Neural cell (in vitro differentiated cells): ENCODE data around the gene USP36. TPM values are rescaled to one million over a fixed set of nuclear protein-coding genes. Genes with fewer than 3 reads are reported as not detected.

Experiments
- H2AFZ ChIP-seq: fragments of 200-600, 300-800 bp; sonication (generic), shearing (Covaris generic); 2 replicates; pipeline ENCODE4 v1.6.0; 2014; ENCODE audit warnings: low read depth, mild to moderate bottlenecking, antibody characterized with exemption, low read length, moderate library complexity
- H3F3A ChIP-seq: fragments of 200-600 bp; shearing (Covaris generic); 2 replicates; pipeline ENCODE4 v1.6.1; 2016; ENCODE audit warnings: mild to moderate bottlenecking, moderate library complexity, mixed read lengths, antibody characterized with exemption, low read length; ENCODE audit not compliant: insufficient read depth, poor library complexity, severe bottlenecking
- H3K27ac ChIP-seq: fragments of 200-600, 300-800 bp; sonication (generic), shearing (Covaris generic); 2 replicates; pipeline ENCODE4 v1.5.1; 2014; ENCODE audit warnings: mild to moderate bottlenecking, low read length, moderate library complexity
- H3K27me3 ChIP-seq: fragments of 300-800, 200-600 bp; sonication (generic), shearing (Covaris generic); 2 replicates; pipeline ENCODE4 v1.6.0; 2014; ENCODE audit warnings: mild to moderate bottlenecking, low read depth, low read length, moderate library complexity; ENCODE audit not compliant: insufficient read depth
- H3K36me3 ChIP-seq: fragments of 300-800, 200-600 bp; sonication (generic), shearing (Covaris generic); 2 replicates; pipeline ENCODE4 v1.5.1; 2014; ENCODE audit warnings: mild to moderate bottlenecking, antibody characterized with exemption, low read length, moderate library complexity; ENCODE audit not compliant: insufficient read depth
- H3K4me2 ChIP-seq: fragments of 300-800, 200-600 bp; sonication (generic), shearing (Covaris generic); 2 replicates; pipeline ENCODE4 v1.6.0; 2014; ENCODE audit warnings: mild to moderate bottlenecking, low read length
- H3K4me3 ChIP-seq: fragments of 300-800, 200-600 bp; sonication (generic), shearing (Covaris generic); 2 replicates; pipeline ENCODE4 v1.5.1; 2014; ENCODE audit warnings: mild to moderate bottlenecking, low read length, moderate library complexity
- H3K79me2 ChIP-seq: fragments of 200-600 bp; shearing (Covaris generic); replicated peaks from 2 replicates; pipeline ENCODE4 v1.6.0; 2014; ENCODE audit warnings: mild to moderate bottlenecking, low read length, moderate library complexity; ENCODE audit not compliant: insufficient read depth
- H3K9ac ChIP-seq: fragments of 300-800, 200-600 bp; sonication (generic), shearing (Covaris generic); 2 replicates; pipeline ENCODE4 v1.6.1; 2016; ENCODE audit warnings: mild to moderate bottlenecking, low read length, mixed read lengths
- H3K9me2 ChIP-seq: fragments of 200-600 bp; shearing (Covaris generic); 2 replicates; pipeline ENCODE4 v1.6.1; 2016; ENCODE audit warnings: mild to moderate bottlenecking, low read length, mixed read lengths; ENCODE audit not compliant: insufficient read depth
- H3K9me3 ChIP-seq: fragments of 200-600, 300-800 bp; sonication (generic), shearing (Covaris generic); 2 replicates; pipeline ENCODE4 v1.6.1; 2016; ENCODE audit warnings: mild to moderate bottlenecking, mixed run types, low read length, moderate library complexity, mixed read lengths
- H4K20me1 ChIP-seq: fragments of 200-600 bp; shearing (Covaris generic); 2 replicates; pipeline ENCODE4 v1.6.1; 2016; ENCODE audit warnings: mild to moderate bottlenecking, mixed run types; ENCODE audit not compliant: insufficient read depth
- CTCF ChIP-seq: fragments of 450-650 bp; IDR thresholded peaks from 2 replicates; pipeline ENCODE4 v1.5.1; 2014; ENCODE audit warnings: antibody characterized with exemption, mild to moderate bottlenecking, moderate library complexity; ENCODE audit not compliant: poor library complexity, severe bottlenecking
- EP300 ChIP-seq: fragments of 450-650 bp; conservative IDR thresholded peaks from 2 replicates; pipeline ENCODE4 v1.6.1; 2014; ENCODE audit warnings: antibody characterized with exemption, mild to moderate bottlenecking, moderate library complexity; ENCODE audit not compliant: poor library complexity, severe bottlenecking
- EZH2 ChIP-seq: fragments of 200-600, 300-800 bp; shearing (Covaris generic), sonication (generic); IDR thresholded peaks from 2 replicates; pipeline ENCODE4 v1.6.1; 2014; ENCODE audit warnings: antibody characterized with exemption, low read length, borderline replicate concordance, mild to moderate bottlenecking; ENCODE audit not compliant: insufficient read depth, poor library complexity, severe bottlenecking
- MXI1 ChIP-seq: fragments of 450-650 bp; conservative IDR thresholded peaks from 2 replicates; pipeline ENCODE4 v1.6.1; 2014; ENCODE audit warnings: antibody characterized with exemption, mild to moderate bottlenecking; ENCODE audit not compliant: poor library complexity, severe bottlenecking
- POLR2AphosphoS5 ChIP-seq: IDR thresholded peaks from 2 replicates; pipeline ENCODE4 v1.6.1; 2012
- RAD21 ChIP-seq: fragments of 450-650 bp; conservative IDR thresholded peaks from 2 replicates; pipeline ENCODE4 v1.6.1; 2014; ENCODE audit warnings: antibody characterized with exemption, mild to moderate bottlenecking, moderate library complexity
- REST ChIP-seq: IDR thresholded peaks from 2 replicates; pipeline ENCODE4 v1.6.1; 2012; ENCODE audit warnings: borderline replicate concordance
- SMC3 ChIP-seq: fragments of 450-650 bp; conservative IDR thresholded peaks from 2 replicates; pipeline ENCODE4 v1.6.1; 2014; ENCODE audit warnings: antibody characterized with exemption, mild to moderate bottlenecking, moderate library complexity; ENCODE audit not compliant: poor library complexity
- TAF1 ChIP-seq: IDR thresholded peaks from 2 replicates; pipeline ENCODE4 v1.6.1; 2012; ENCODE audit warnings: low read depth
- polyA plus RNA-seq: library from polyadenylated mRNA; depleted of rRNA; stranded (reverse); fragments of >200 nt; gene quantifications from 2 replicates; pipeline ENCODE4 v1.2.3, GENCODE V29; 2014

The USP36 gene
- polyA plus RNA-seq, 1 donor from 2014 or later: 14.4 TPM

- no peaks in the 10 kb centered on the region for H3K36me3 ChIP-seq
- no peak overlapping the region for H3K27ac ChIP-seq
- H3K79me2 ChIP-seq: no peaks in the 10 kb centered on the region
- no peak overlapping the region for H3K4me2 ChIP-seq
- H3F3A ChIP-seq: no peaks in the 10 kb centered on the region
- H4K20me1 ChIP-seq: no peaks in the 10 kb centered on the region
- no peaks in the 10 kb centered on the region for H3K9me3 ChIP-seq
- no peaks in the 10 kb centered on the region for H3K9me2 ChIP-seq
- TF ChIP-seq CTCF: no peak
- TF ChIP-seq SMC3: no peak
- no peak for TF ChIP-seq EZH2
- TF ChIP-seq EP300: no peak
- TF ChIP-seq RAD21: no peak
- TF ChIP-seq POLR2AphosphoS5: no peak
- no peak for TF ChIP-seq TAF1
- no peak for TF ChIP-seq REST
- TF ChIP-seq MXI1: no peak
- no peaks in the 10 kb centered on the region for H3K27me3 ChIP-seq
- no peak overlapping the region for H3K9ac ChIP-seq
- H2AFZ ChIP-seq: no peak overlapping the region
- no peak overlapping the region for H3K4me3 ChIP-seq
Measured at GRCh38 chr17:78819402-78819801, 21.2 kb downstream of the USP36 start.

- Histone ChIP-seq H3K36me3 (peaks cover 3% of the 10 kb centered on the region), H3K27me3 (no peaks in the 10 kb centered on the region), H3K4me2 (no peak overlapping the region), H3K9ac (no peak overlapping the region), H3K79me2 (no peaks in the 10 kb centered on the region), H3K4me3 (no peak overlapping the region), H3F3A (no peaks in the 10 kb centered on the region), H4K20me1 (no peaks in the 10 kb centered on the region), H3K9me2 (no peaks in the 10 kb centered on the region), H3K9me3 (no peaks in the 10 kb centered on the region), H3K27ac (no peak overlapping the region), H2AFZ (no peak overlapping the region)
- TF ChIP-seq RAD21 (no peak), CTCF (no peak), SMC3 (no peak)
Measured at GRCh38 chr17:78818932-78819331, 21.7 kb downstream of the USP36 start.
